SK-N-SH (cell line): ENCODE measurements around the gene CIROP.

Experiments used
- CHD2 ChIP-seq: fragments of 150-350 bp; IDR thresholded peaks from 2 replicates; pipeline ENCODE4 v1.6.1; 2018; ENCODE audit warnings: low read length; ENCODE audit not compliant: partially characterized antibody
- EP300 ChIP-seq, 2 experiments: IDR thresholded peaks; 2 replicates each; pipeline versions ENCODE4 v1.4.0 to v1.6.1; 2012; ENCODE audit warnings: borderline replicate concordance in 1 of 2, low read depth in 1 of 2, low read length in 1 of 2
- EZH2phosphoT487 ChIP-seq: fragments of 200-600 bp; sonication (generic); IDR thresholded peaks from 2 replicates; pipeline ENCODE4 v1.6.1; 2017; ENCODE audit warnings: low read depth, mixed run types, mild to moderate bottlenecking, antibody characterized with exemption, moderate library complexity, borderline replicate concordance
- MXI1 ChIP-seq: IDR thresholded peaks from 2 replicates; pipeline ENCODE4 v1.6.1; 2012; ENCODE audit warnings: mild to moderate bottlenecking, low read depth, low read length, improper control_type of control experiment
- NFIC ChIP-seq: IDR thresholded peaks from 2 replicates; pipeline ENCODE4 v1.4.0; 2012; ENCODE audit warnings: borderline replicate concordance
- POLR2AphosphoS5 ChIP-seq: IDR thresholded peaks from 2 replicates; pipeline ENCODE4 v1.6.1; 2012; ENCODE audit warnings: low read depth, low read length
- RFX5 ChIP-seq: IDR thresholded peaks from 2 replicates; pipeline ENCODE4 v1.6.1; 2012; ENCODE audit warnings: mild to moderate bottlenecking, improper control_type of control experiment, low read length
- TF ChIP-seq, protein P1 (sequence below): fragments of 200-600 bp; sonication (generic); IDR thresholded peaks from 2 replicates; pipeline ENCODE4 v1.6.1; 2017; ENCODE audit warnings: antibody characterized with exemption, mild to moderate bottlenecking, moderate library complexity
- TF ChIP-seq, protein P2 (sequence below): fragments of 150-350 bp; IDR thresholded peaks from 2 replicates; pipeline ENCODE4 v1.6.1; 2017; ENCODE audit warnings: antibody characterized with exemption, low read length, low read depth, borderline replicate concordance
- TF ChIP-seq, protein P3 (sequence below): IDR thresholded peaks from 2 replicates; pipeline ENCODE4 v1.4.0; 2012; ENCODE audit warnings: low read depth
- TF ChIP-seq, protein P4 (sequence below): IDR thresholded peaks from 2 replicates; pipeline ENCODE4 v1.6.1; 2012; ENCODE audit warnings: mild to moderate bottlenecking, low read depth, low read length, moderate library complexity

DNA sequence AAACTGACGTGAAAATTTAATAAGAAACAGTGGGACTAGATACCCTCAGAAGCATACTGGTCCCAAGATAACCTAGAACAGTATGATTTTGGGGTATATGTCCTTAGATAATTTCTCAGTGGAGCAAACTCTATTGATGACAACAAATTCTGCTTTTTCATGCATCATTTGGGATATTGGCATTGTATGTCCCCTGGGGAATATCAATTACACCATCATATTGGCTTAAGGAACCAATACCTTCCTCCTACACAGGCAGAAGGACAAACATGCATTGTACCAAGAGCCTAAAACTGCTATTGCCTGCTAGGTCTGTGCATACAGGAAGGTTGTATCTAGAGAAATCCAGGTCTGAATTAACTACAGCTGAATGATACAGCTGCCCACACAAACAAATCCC lies 29.9 kb downstream of the CIROP start:
- TF ChIP-seq, protein P1, sequence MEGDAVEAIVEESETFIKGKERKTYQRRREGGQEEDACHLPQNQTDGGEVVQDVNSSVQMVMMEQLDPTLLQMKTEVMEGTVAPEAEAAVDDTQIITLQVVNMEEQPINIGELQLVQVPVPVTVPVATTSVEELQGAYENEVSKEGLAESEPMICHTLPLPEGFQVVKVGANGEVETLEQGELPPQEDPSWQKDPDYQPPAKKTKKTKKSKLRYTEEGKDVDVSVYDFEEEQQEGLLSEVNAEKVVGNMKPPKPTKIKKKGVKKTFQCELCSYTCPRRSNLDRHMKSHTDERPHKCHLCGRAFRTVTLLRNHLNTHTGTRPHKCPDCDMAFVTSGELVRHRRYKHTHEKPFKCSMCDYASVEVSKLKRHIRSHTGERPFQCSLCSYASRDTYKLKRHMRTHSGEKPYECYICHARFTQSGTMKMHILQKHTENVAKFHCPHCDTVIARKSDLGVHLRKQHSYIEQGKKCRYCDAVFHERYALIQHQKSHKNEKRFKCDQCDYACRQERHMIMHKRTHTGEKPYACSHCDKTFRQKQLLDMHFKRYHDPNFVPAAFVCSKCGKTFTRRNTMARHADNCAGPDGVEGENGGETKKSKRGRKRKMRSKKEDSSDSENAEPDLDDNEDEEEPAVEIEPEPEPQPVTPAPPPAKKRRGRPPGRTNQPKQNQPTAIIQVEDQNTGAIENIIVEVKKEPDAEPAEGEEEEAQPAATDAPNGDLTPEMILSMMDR: no peak
- TF ChIP-seq, protein P2, sequence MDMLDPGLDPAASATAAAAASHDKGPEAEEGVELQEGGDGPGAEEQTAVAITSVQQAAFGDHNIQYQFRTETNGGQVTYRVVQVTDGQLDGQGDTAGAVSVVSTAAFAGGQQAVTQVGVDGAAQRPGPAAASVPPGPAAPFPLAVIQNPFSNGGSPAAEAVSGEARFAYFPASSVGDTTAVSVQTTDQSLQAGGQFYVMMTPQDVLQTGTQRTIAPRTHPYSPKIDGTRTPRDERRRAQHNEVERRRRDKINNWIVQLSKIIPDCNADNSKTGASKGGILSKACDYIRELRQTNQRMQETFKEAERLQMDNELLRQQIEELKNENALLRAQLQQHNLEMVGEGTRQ: no peak
- no peak for TF ChIP-seq EP300 (IDR thresholded peaks at IDR 0.05; ENCODE audit: borderline replicate concordance in 1 of 2, low read depth in 1 of 2, low read length in 1 of 2)
- no peak for TF ChIP-seq RFX5
- TF ChIP-seq CHD2: no peak
- TF ChIP-seq MXI1: no peak
- TF ChIP-seq NFIC: no peak
- TF ChIP-seq EZH2phosphoT487: no peak
- TF ChIP-seq POLR2AphosphoS5: no peak
- TF ChIP-seq, protein P3, sequence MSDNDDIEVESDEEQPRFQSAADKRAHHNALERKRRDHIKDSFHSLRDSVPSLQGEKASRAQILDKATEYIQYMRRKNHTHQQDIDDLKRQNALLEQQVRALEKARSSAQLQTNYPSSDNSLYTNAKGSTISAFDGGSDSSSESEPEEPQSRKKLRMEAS: no peak
- TF ChIP-seq, protein P4, sequence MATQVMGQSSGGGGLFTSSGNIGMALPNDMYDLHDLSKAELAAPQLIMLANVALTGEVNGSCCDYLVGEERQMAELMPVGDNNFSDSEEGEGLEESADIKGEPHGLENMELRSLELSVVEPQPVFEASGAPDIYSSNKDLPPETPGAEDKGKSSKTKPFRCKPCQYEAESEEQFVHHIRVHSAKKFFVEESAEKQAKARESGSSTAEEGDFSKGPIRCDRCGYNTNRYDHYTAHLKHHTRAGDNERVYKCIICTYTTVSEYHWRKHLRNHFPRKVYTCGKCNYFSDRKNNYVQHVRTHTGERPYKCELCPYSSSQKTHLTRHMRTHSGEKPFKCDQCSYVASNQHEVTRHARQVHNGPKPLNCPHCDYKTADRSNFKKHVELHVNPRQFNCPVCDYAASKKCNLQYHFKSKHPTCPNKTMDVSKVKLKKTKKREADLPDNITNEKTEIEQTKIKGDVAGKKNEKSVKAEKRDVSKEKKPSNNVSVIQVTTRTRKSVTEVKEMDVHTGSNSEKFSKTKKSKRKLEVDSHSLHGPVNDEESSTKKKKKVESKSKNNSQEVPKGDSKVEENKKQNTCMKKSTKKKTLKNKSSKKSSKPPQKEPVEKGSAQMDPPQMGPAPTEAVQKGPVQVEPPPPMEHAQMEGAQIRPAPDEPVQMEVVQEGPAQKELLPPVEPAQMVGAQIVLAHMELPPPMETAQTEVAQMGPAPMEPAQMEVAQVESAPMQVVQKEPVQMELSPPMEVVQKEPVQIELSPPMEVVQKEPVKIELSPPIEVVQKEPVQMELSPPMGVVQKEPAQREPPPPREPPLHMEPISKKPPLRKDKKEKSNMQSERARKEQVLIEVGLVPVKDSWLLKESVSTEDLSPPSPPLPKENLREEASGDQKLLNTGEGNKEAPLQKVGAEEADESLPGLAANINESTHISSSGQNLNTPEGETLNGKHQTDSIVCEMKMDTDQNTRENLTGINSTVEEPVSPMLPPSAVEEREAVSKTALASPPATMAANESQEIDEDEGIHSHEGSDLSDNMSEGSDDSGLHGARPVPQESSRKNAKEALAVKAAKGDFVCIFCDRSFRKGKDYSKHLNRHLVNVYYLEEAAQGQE: no peak
